RCC 7860 (cell line): Measurements from ENCODE around the gene GLB1L3.

Source experiments
- DNase-seq: peaks from one replicate; pipeline ENCODE4 v3.0.0-alpha.2; 2015; ENCODE audit warnings: low spot score
- FAIRE-seq: peaks from 2 replicates; lab custom pipeline; 2012; peaks lifted over from hg19 to GRCh38; lab: Jason Lieb, UNC

Gene GLB1L3

GRCh38 chr11:134275534-134276395 is at the start of gene GLB1L3:
TSS of gene GLB1L3 (plus strand) at chr11:134276379. CDS start at chr11:134276741, 362 bp downstream.
- DNase-seq (no peak), FAIRE-seq (no peak)

GRCh38 chr11:134226806-134227325 is 49.3 kb upstream of the GLB1L3 start:
- no peak for FAIRE-seq
- no peak for DNase-seq

GRCh38 chr11:134228625-134229024 is 47.6 kb upstream of the GLB1L3 start:
- DNase-seq (peak; percentile 69), FAIRE-seq (peak; percentile 85)

GRCh38 chr11:134229126-134229790 is 46.9 kb upstream of the GLB1L3 start:
- FAIRE-seq (no peak), DNase-seq (no peak)

- no peak for FAIRE-seq
Measured at GRCh38 chr11:134230339-134230738, 45.8 kb upstream of the GLB1L3 start.

GRCh38 chr11:134231958-134232659 is 44.1 kb upstream of the GLB1L3 start:
- DNase-seq (no peak), FAIRE-seq (no peak)

More at GRCh38 chr11:134230339-134230738, 45.8 kb upstream of the GLB1L3 start:
- no peak for DNase-seq

GRCh38 chr11:134233729-134234179 is 42.4 kb upstream of the GLB1L3 start:
- FAIRE-seq (no peak), DNase-seq (no peak)

GRCh38 chr11:134235399-134235798 is 40.8 kb upstream of the GLB1L3 start:
- DNase-seq (no peak), FAIRE-seq (no peak)

- FAIRE-seq, result no peak
- no peak for DNase-seq
Measured at GRCh38 chr11:134236834-134237556, 39.2 kb upstream of the GLB1L3 start.

- no peak for DNase-seq
- FAIRE-seq, result no peak
Measured at GRCh38 chr11:134237557-134237922, 38.6 kb upstream of the GLB1L3 start.

GRCh38 chr11:134238956-134239355 is 37.2 kb upstream of the GLB1L3 start:
- no peak for DNase-seq

GRCh38 chr11:134240592-134240991 is 35.6 kb upstream of the GLB1L3 start:
- FAIRE-seq (no peak), DNase-seq (no peak)

More at GRCh38 chr11:134238956-134239355, 37.2 kb upstream of the GLB1L3 start:
- no peak for FAIRE-seq

- FAIRE-seq (no peak), DNase-seq (no peak)
Measured at GRCh38 chr11:134242376-134242775, 33.8 kb upstream of the GLB1L3 start.

GRCh38 chr11:134243913-134244312 is 32.3 kb upstream of the GLB1L3 start:
- DNase-seq (no peak), FAIRE-seq (no peak)

- DNase-seq (no peak), FAIRE-seq (no peak)
Measured at GRCh38 chr11:134244593-134244992, 31.6 kb upstream of the GLB1L3 start.

GRCh38 chr11:134245434-134245833 is 30.7 kb upstream of the GLB1L3 start:
- no peak for DNase-seq
- no peak for FAIRE-seq

GRCh38 chr11:134246100-134246499 is 30.1 kb upstream of the GLB1L3 start:
- DNase-seq (no peak), FAIRE-seq (no peak)

GRCh38 chr11:134246678-134247077 is 29.5 kb upstream of the GLB1L3 start:
- DNase-seq (no peak), FAIRE-seq (no peak)

- FAIRE-seq, result no peak
- DNase-seq, result no peak
Measured at GRCh38 chr11:134248910-134249480, 27.2 kb upstream of the GLB1L3 start.

- FAIRE-seq (no peak), DNase-seq (no peak)
Measured at GRCh38 chr11:134250246-134250645, 25.9 kb upstream of the GLB1L3 start.
